Body of pancreas (tissue), 4 donors: ENCODE results near the gene MBP. TPM values are rescaled to one million over a fixed set of nuclear protein-coding genes. Genes with fewer than 3 reads are reported as not detected.
"Not testable (repeated sequence)": the region's sequence is repeated elsewhere in the genome, so short reads cannot be mapped to it uniquely, and the experiment has no call there.

ENCODE experiments used
- ATAC-seq: fragments of 150-250 bp; one replicate; pipeline ENCODE4 v1.9.1; 2016
- DNase-seq, 4 donors: peaks; one replicate each; pipeline ENCODE4 v3.0.0-alpha.2; 2019
- H3K27ac ChIP-seq, 4 donors: fragments of 200-600 bp; sonication (generic); 1 replicate in 3 of 4; 2 replicates in 1 of 4; pipeline versions ENCODE4 v1.5.1 to v1.6.1; 2016 to 2019; ENCODE audit warnings: mild to moderate bottlenecking in 1 of 4, mixed read lengths in 1 of 4, moderate library complexity in 1 of 4
- H3K27me3 ChIP-seq, 2 donors: fragments of 200-600 bp; sonication (generic); one replicate each; pipeline ENCODE4 v1.6.0; 2016; ENCODE audit warnings: mild to moderate bottlenecking in 1 of 2
- H3K36me3 ChIP-seq, 2 donors: fragments of 200-600 bp; sonication (generic); replicated peaks in 1 of 2; 2 replicates each; pipeline ENCODE4 v1.5.1; 2016; ENCODE audit warnings: low read depth in 2 of 2; ENCODE audit not compliant: insufficient read depth in 1 of 2
- H3K4me1 ChIP-seq: fragments of 200-600 bp; sonication (generic); one replicate; pipeline ENCODE4 v1.6.0; 2016
- H3K4me3 ChIP-seq, 2 donors: fragments of 200-600 bp; sonication (generic); 1 replicate in 1 of 2; 2 replicates in 1 of 2; pipeline ENCODE4 v1.5.1; 2016 to 2019
- H3K9me3 ChIP-seq, 3 donors: fragments of 200-600 bp; sonication (generic); 1 replicate in 2 of 3; 2 replicates in 1 of 3; pipeline ENCODE4 v1.5.1; 2016
- CTCF ChIP-seq, 7 experiments: fragments of 450-650 bp in 4 of 7; fragments of 200-600 bp in 3 of 7; sonication (generic) in 3 of 7; IDR thresholded peaks; one replicate each; pipeline ENCODE4 v1.5.1; 2016 to 2019; ENCODE audit warnings: antibody characterized with exemption in 7 of 7
- POLR2A ChIP-seq, 3 donors: fragments of 450-650 bp; IDR thresholded peaks; one replicate each; pipeline ENCODE4 v1.6.1; 2016; ENCODE audit warnings: antibody characterized with exemption in 3 of 3, mild to moderate bottlenecking in 2 of 3
- WGBS, 2 donors: methylation state at CpG; one replicate each; pipeline ENCODE4 v1.1.5; 2017; 5-methylcytosine and 5-hydroxymethylcytosine counted together
- intact Hi-C: fragments of 100-400 bp; cut with DNase I; formaldehyde crosslinking; loops from one replicate; pipeline ENCODE4 v1.15.1; 2023
- total RNA-seq, 2 donors: library from RNA; depleted of rRNA; stranded (reverse); fragments of >200 nt; gene quantifications; one replicate each; pipeline ENCODE4 v1.1.0, GENCODE V29; 2016

The MBP gene
- total RNA-seq, 2 donors from 2014 or later: 17.4 to 24.4 TPM

GRCh38 chr18:76993573-76993972, 139.0 kb downstream of the MBP start:
- Histone ChIP-seq H3K27me3 (no peaks in the 10 kb centered on the region), H3K9me3 (no peaks in the 10 kb centered on the region), H3K27ac (no peak overlapping the region), H3K4me1 (no peaks in the 10 kb centered on the region), H3K36me3 (no peaks in the 10 kb centered on the region), H3K4me3 (no peak overlapping the region)
- peak in 1 of 4 donors; percentile 4 for DNase-seq
- WGBS, 2 donors: 89 to 91% methylated on average over 11 of the region's 11 CpGs
- no peak for ATAC-seq
- TF ChIP-seq CTCF (IDR thresholded peaks at IDR 0.05): no peak
- no peak for TF ChIP-seq POLR2A (IDR thresholded peaks at IDR 0.05)
- intact Hi-C loops: no loop called here

- TF ChIP-seq CTCF (IDR thresholded peaks at IDR 0.05) (no peak), POLR2A (IDR thresholded peaks at IDR 0.05) (no peak)
- intact Hi-C loops: no loop called here
- no peaks in the 10 kb centered on the region for H3K36me3 ChIP-seq
Measured at GRCh38 chr18:76993085-76993382, 139.5 kb downstream of the MBP start.

GRCh38 chr18:76992226-76993084, 140.1 kb downstream of the MBP start:
- DNase-seq (peak in 1 of 4 donors; percentile 5), ATAC-seq (no peak)
- TF ChIP-seq CTCF (IDR thresholded peaks at IDR 0.05): no peak
- TF ChIP-seq POLR2A (IDR thresholded peaks at IDR 0.05): no peak
- Histone ChIP-seq H3K36me3 (no peaks in the 10 kb centered on the region), H3K9me3 (no peaks in the 10 kb centered on the region), H3K4me3 (no peak overlapping the region), H3K27me3 (no peaks in the 10 kb centered on the region), H3K27ac (no peak overlapping the region), H3K4me1 (no peaks in the 10 kb centered on the region)
- intact Hi-C loops: no loop called here
- WGBS, 2 donors: 76% methylated on average over 15 to 17 of the region's 17 CpGs

More at GRCh38 chr18:76993085-76993382, 139.5 kb downstream of the MBP start:
- WGBS, 2 donors: 85 to 90% methylated on average over 6 of the region's 6 CpGs
- H3K27ac ChIP-seq: no peak overlapping the region
- DNase-seq (no peak), ATAC-seq (no peak)
- H3K9me3 ChIP-seq: no peaks in the 10 kb centered on the region
- H3K27me3 ChIP-seq: no peaks in the 10 kb centered on the region
- no peak overlapping the region for H3K4me3 ChIP-seq
- H3K4me1 ChIP-seq: no peaks in the 10 kb centered on the region

- WGBS, 2 donors: 83 to 84% methylated on average over 17 to 20 of the region's 20 CpGs
- no peak overlapping the region for H3K4me3 ChIP-seq
- no peaks in the 10 kb centered on the region for H3K27me3 ChIP-seq
- no peak overlapping the region for H3K27ac ChIP-seq
- H3K9me3 ChIP-seq: no peaks in the 10 kb centered on the region
- ATAC-seq (no peak), DNase-seq (peak in 1 of 4 donors; percentile 20)
- intact Hi-C loops: no loop called here
- H3K36me3 ChIP-seq: no peaks in the 10 kb centered on the region
- no peaks in the 10 kb centered on the region for H3K4me1 ChIP-seq
- TF ChIP-seq CTCF (IDR thresholded peaks at IDR 0.05): no peak
- TF ChIP-seq POLR2A (IDR thresholded peaks at IDR 0.05): no peak
Measured at GRCh38 chr18:76991021-76991688, 141.4 kb downstream of the MBP start.

- WGBS, 2 donors: 75 to 96% methylated on average over 8 of the region's 8 CpGs
- DNase-seq, ATAC-seq, H3K9me3 ChIP-seq, H3K36me3 ChIP-seq, H3K4me1 ChIP-seq, intact Hi-C loops, H3K27me3 ChIP-seq, H3K4me3 ChIP-seq, H3K27ac ChIP-seq: not testable (repeated sequence)
Measured at GRCh38 chr18:76990343-76991020, 142.1 kb downstream of the MBP start.
